KMS-11 (cell line): ENCODE results near the gene SH3BP4.

Experiments
- H2AFZ ChIP-seq: fragments of 200-600 bp; sonication (generic); 2 replicates; pipeline ENCODE4 v1.6.1; 2016; ENCODE audit warnings: antibody characterized with exemption, mixed run types, low read depth
- H3K27ac ChIP-seq: fragments of 200-600 bp; sonication (generic); 2 replicates; pipeline ENCODE4 v1.6.1; 2016; ENCODE audit warnings: mild to moderate bottlenecking, mixed run types
- H3K27me3 ChIP-seq: fragments of 200-600 bp; sonication (generic); 2 replicates; pipeline ENCODE4 v1.6.1; 2017; ENCODE audit warnings: mild to moderate bottlenecking, low read depth, mixed run types, moderate library complexity; ENCODE audit not compliant: insufficient read depth
- H3K36me3 ChIP-seq: fragments of 200-600 bp; sonication (generic); 2 replicates; pipeline ENCODE4 v1.6.1; 2017; ENCODE audit warnings: mild to moderate bottlenecking, mixed run types; ENCODE audit not compliant: insufficient read depth
- H3K4me1 ChIP-seq: fragments of 200-600 bp; sonication (generic); 2 replicates; pipeline ENCODE4 v1.6.1; 2016; ENCODE audit warnings: mild to moderate bottlenecking, low read depth, mixed run types; ENCODE audit not compliant: poor library complexity, severe bottlenecking
- H3K4me2 ChIP-seq: fragments of 200-600 bp; sonication (generic); 2 replicates; pipeline ENCODE4 v1.7.0; 2016; ENCODE audit warnings: mild to moderate bottlenecking, mixed run types
- H3K4me3 ChIP-seq: fragments of 200-600 bp; sonication (generic); IDR thresholded peaks from 2 replicates; pipeline ENCODE4 v1.6.1; 2017; ENCODE audit warnings: low read depth, low read length, mixed read lengths; ENCODE audit not compliant: insufficient read depth
- H3K79me2 ChIP-seq: fragments of 200-600 bp; sonication (generic); 2 replicates; pipeline ENCODE4 v1.6.1; 2016; ENCODE audit warnings: low read depth, mixed run types; ENCODE audit not compliant: insufficient read depth
- H3K9ac ChIP-seq: fragments of 200-600 bp; sonication (generic); 2 replicates; pipeline ENCODE4 v1.6.1; 2016; ENCODE audit warnings: mild to moderate bottlenecking, mixed run types
- H4K20me1 ChIP-seq: fragments of 200-600 bp; sonication (generic); 2 replicates; pipeline ENCODE4 v1.6.1; 2016; ENCODE audit warnings: mild to moderate bottlenecking, mixed run types; ENCODE audit not compliant: insufficient read depth
- CTCF ChIP-seq: fragments of 200-600 bp; sonication (generic); conservative IDR thresholded peaks from 2 replicates; pipeline ENCODE4 v1.6.1; 2017; ENCODE audit warnings: low read depth, mild to moderate bottlenecking, antibody characterized with exemption, low read length, moderate library complexity, mixed read lengths

Gene SH3BP4

GRCh38 chr2:234935311-234935710 is 16.5 kb upstream of the SH3BP4 start:
- no peak for TF ChIP-seq CTCF
- H3K4me3 ChIP-seq = no peak overlapping the region
- H3K27me3 ChIP-seq = no peaks in the 10 kb centered on the region
- H3K79me2 ChIP-seq = no peaks in the 10 kb centered on the region
- no peak overlapping the region for H3K9ac ChIP-seq
- H3K27ac ChIP-seq = no peak overlapping the region
- no peaks in the 10 kb centered on the region for H4K20me1 ChIP-seq
- H2AFZ ChIP-seq = no peak overlapping the region
- no peaks in the 10 kb centered on the region for H3K4me1 ChIP-seq
- H3K36me3 ChIP-seq = no peaks in the 10 kb centered on the region
- no peak overlapping the region for H3K4me2 ChIP-seq

- Histone ChIP-seq H3K4me3 (no peak overlapping the region), H3K36me3 (no peaks in the 10 kb centered on the region), H3K4me1 (no peaks in the 10 kb centered on the region), H2AFZ (no peak overlapping the region), H3K4me2 (no peak overlapping the region), H3K79me2 (no peaks in the 10 kb centered on the region), H4K20me1 (no peaks in the 10 kb centered on the region), H3K27me3 (no peaks in the 10 kb centered on the region), H3K9ac (no peak overlapping the region), H3K27ac (no peak overlapping the region)
- TF ChIP-seq CTCF = no peak
Observed at GRCh38 chr2:234939576-234939975, 12.2 kb upstream of the SH3BP4 start.

GRCh38 chr2:234939996-234940395 is 11.8 kb upstream of the SH3BP4 start:
- H2AFZ ChIP-seq = no peak overlapping the region
- H3K36me3 ChIP-seq = no peaks in the 10 kb centered on the region
- H3K4me3 ChIP-seq = no peak overlapping the region
- H3K9ac ChIP-seq = no peak overlapping the region
- H3K4me2 ChIP-seq = no peak overlapping the region
- H3K27ac ChIP-seq = no peak overlapping the region
- no peaks in the 10 kb centered on the region for H3K27me3 ChIP-seq
- no peaks in the 10 kb centered on the region for H3K79me2 ChIP-seq
- H3K4me1 ChIP-seq = no peaks in the 10 kb centered on the region
- no peak for TF ChIP-seq CTCF
- H4K20me1 ChIP-seq = no peaks in the 10 kb centered on the region

- H3K36me3 ChIP-seq = no peaks in the 10 kb centered on the region
- no peak for TF ChIP-seq CTCF
- no peaks in the 10 kb centered on the region for H4K20me1 ChIP-seq
- no peak overlapping the region for H3K4me2 ChIP-seq
- no peak overlapping the region for H3K4me3 ChIP-seq
- no peak overlapping the region for H3K27ac ChIP-seq
- H3K9ac ChIP-seq = no peak overlapping the region
- H3K79me2 ChIP-seq = no peaks in the 10 kb centered on the region
- H3K27me3 ChIP-seq = no peaks in the 10 kb centered on the region
- no peak overlapping the region for H2AFZ ChIP-seq
- H3K4me1 ChIP-seq = no peaks in the 10 kb centered on the region
Observed at GRCh38 chr2:234940527-234940926, 11.3 kb upstream of the SH3BP4 start.
